Stimulated activated CD4-positive, alpha-beta T cell treated with anti-CD3 and anti-CD28 coated beads, Interleukin-12 subunit alpha, Interleukin-12 subunit beta, amount 100 ng/mL, for 24 hours (primary cell): ENCODE data around the gene CCDC121.

Experiments
- DNase-seq, 2 experiments: peaks; one replicate each; pipeline ENCODE4 v3.0.0-alpha.2; 2020; ENCODE audit warnings: low read depth in 2 of 2

Gene CCDC121

DNA sequence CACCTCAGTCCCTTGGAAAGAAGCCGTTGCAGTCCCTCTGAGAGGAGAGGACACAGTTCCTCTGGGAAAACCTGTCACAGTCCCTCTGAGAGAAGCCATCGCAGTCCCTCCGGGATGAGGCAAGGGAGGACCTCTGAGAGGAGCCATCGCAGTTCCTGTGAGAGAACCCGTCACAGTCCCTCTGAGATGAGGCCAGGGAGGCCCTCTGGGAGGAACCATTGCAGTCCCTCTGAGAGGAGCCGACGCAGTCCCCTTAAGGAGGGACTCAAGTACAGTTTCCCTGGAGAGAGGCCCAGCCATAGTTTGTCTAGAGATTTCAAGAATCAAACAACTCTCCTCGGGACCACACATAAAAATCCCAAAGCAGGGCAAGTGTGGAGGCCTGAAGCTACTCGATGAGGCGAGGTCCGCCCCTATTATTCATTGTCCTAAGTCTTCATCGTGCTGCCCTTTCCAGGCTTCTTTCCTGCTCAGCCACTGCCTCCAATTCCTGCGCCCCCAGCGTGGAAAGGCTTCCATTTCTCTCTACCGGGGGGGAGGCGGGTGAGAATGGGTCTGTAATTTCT is 46.6 kb downstream of the CCDC121 start:
- no peak for DNase-seq

DNA sequence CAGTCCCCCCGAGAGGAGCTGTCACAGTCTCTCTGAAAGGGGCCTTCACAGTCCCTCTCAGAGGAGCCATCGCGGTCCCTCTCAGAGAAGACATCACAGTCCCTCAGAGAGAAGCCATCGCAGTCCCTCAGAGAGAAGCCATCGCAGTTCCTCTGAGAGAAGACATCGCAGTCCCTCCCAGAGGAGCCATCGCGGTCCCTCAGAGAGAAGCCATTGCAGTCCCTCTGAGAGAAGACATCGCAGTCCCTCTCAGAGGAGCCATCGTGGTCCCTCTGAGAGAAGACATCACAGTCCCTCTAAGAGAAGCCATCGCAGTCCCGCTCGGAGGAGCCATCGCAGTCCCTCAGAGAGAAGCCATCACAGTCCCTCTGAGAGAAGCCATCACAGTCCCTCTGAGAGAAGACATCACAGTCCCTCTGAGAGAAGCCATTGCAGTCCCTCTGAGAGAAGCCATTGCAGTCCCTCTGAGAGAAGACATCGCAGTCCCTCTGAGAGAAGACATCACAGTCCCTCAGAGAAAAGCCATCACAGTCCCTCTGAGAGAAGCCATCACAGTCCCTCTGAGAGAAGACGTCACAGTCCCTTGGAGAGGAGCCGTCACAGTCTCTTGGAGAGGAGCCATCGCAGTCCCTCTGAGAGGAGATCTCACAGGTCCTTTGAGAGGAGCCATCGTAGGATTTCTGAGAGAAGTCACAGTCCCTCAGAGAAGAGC is 47.2 kb downstream of the CCDC121 start:
- DNase-seq: no peak
